K562 (cell line): ENCODE data around the gene GAB1. TPM values are rescaled to one million over a fixed set of nuclear protein-coding genes. Genes with fewer than 3 reads are reported as not detected.

Experiments
- DPF2 ChIP-seq: fragments of 450-650 bp; IDR thresholded peaks from 2 replicates; pipeline ENCODE4 v1.6.1; 2016
- HDAC1 ChIP-seq, 2 experiments: fragments of 450-650 bp; IDR thresholded peaks; 2 replicates each; pipeline ENCODE4 v1.6.1; 2016 to 2017; ENCODE audit warnings: inconsistent platforms in 1 of 2, mild to moderate bottlenecking in 1 of 2, moderate library complexity in 1 of 2
- NR2C2 ChIP-seq, 2 experiments: fragments of 200-800 bp in 1 of 2; sonication (Bioruptor generic) in 1 of 2; sonication (generic) in 1 of 2; formaldehyde crosslinking in 1 of 2; IDR thresholded peaks; 2 replicates each; pipeline versions ENCODE4 v1.6.1 to v1.8.0; 2016 to 2022; ENCODE audit warnings: mild to moderate bottlenecking in 1 of 2, missing compliant biosample characterization in 1 of 2, missing genetic modification characterization in 1 of 2, missing genetic modification reagents in 1 of 2
- RBFOX2 ChIP-seq: fragments of 200-400 bp; formaldehyde crosslinking; IDR thresholded peaks from 2 replicates; pipeline ENCODE4 v1.6.1; 2017; ENCODE audit warnings: low read depth, mild to moderate bottlenecking, low read length, moderate library complexity
- SAFB2 ChIP-seq: fragments of 200-400 bp; formaldehyde crosslinking; IDR thresholded peaks from 2 replicates; pipeline ENCODE4 v1.6.1; 2018; ENCODE audit warnings: borderline replicate concordance, low read length, low read depth, moderate library complexity; ENCODE audit not compliant: severe bottlenecking
- SIN3A ChIP-seq, 2 experiments: fragments of 150-350 bp in 1 of 2; IDR thresholded peaks; 2 replicates each; pipeline ENCODE4 v1.6.1; 2011 to 2016; ENCODE audit warnings: borderline replicate concordance in 2 of 2, low read depth in 2 of 2, low read length in 2 of 2, mild to moderate bottlenecking in 2 of 2, moderate library complexity in 2 of 2; ENCODE audit not compliant: control insufficient read depth in 1 of 2
- YY1 ChIP-seq, 3 experiments: IDR thresholded peaks; 2 replicates each; pipeline ENCODE4 v1.6.1; 2011; ENCODE audit warnings: low read length in 2 of 3, mild to moderate bottlenecking in 2 of 3, moderate library complexity in 2 of 3, borderline replicate concordance in 1 of 3, control low read depth in 1 of 3, low read depth in 1 of 3; ENCODE audit not compliant: insufficient read depth in 3 of 3, insufficient replicate concordance in 2 of 3, control insufficient read depth in 1 of 3, insufficient read length in 1 of 3; ENCODE audit errors: extremely low read depth in 1 of 3
- polyA plus RNA-seq, 8 experiments: library from polyadenylated mRNA; depleted of rRNA in 4 of 8; stranded (reverse) in 5 of 8; unstranded in 3 of 8; fragments of >200 nt; fragmentation: Nextera tagmentation in 2 of 8; fragmentation: Illumina TruSeq in 1 of 8; extraction: Ambion mirVana in 2 of 8; extraction: Trizol in 1 of 8; gene quantifications; 2 replicates each; pipeline versions ENCODE4 v1.2.1 to v1.2.3, GENCODE V29; 2011 to 2014; ENCODE audit warnings: inconsistent platforms in 1 of 8, missing spikeins in 1 of 8
- total RNA-seq, 7 experiments: library from RNA; depleted of rRNA in 6 of 7; stranded (reverse); fragments of >200 nt in 6 of 7; fragmentation: Illumina TruSeq in 2 of 7; extraction: Trizol in 2 of 7; gene quantifications; 2 replicates each; pipeline versions ENCODE4 v1.2.1 to v1.2.3, GENCODE V29; 2011 to 2021; ENCODE audit warnings: low replicate concordance in 1 of 7
- TF ChIP-seq, protein P1 (sequence below), 3 experiments: fragments of 200-800 bp in 1 of 3; sonication (Bioruptor generic) in 1 of 3; sonication (generic) in 1 of 3; formaldehyde crosslinking in 1 of 3; IDR thresholded peaks; 2 replicates each; pipeline versions ENCODE4 v1.6.1 to v1.8.0; 2016 to 2022; ENCODE audit warnings: mild to moderate bottlenecking in 2 of 3, missing compliant biosample characterization in 2 of 3, missing genetic modification characterization in 2 of 3, missing genetic modification reagents in 1 of 3
- TF ChIP-seq, protein P2 (sequence below): conservative IDR thresholded peaks from 2 replicates; pipeline ENCODE4 v1.6.1; 2011; ENCODE audit warnings: low read depth, mild to moderate bottlenecking, low read length; ENCODE audit not compliant: control insufficient read depth
- TF ChIP-seq, protein P3 (sequence below): fragments of 250-450 bp; sonication (Bioruptor Pico); IDR thresholded peaks from 2 replicates; pipeline ENCODE4 v1.5.1; 2021; ENCODE audit warnings: mild to moderate bottlenecking
- TF ChIP-seq, protein P4 (sequence below): sonication (generic); formaldehyde crosslinking; IDR thresholded peaks from 2 replicates; pipeline ENCODE4 v1.8.0; 2022; ENCODE audit warnings: mild to moderate bottlenecking, missing genetic modification reagents
- TF ChIP-seq, protein P5 (sequence below): fragments of 250-450 bp; sonication (Bioruptor Pico); IDR thresholded peaks from 2 replicates; pipeline ENCODE4 v1.8.0; 2022; ENCODE audit warnings: moderate library complexity, mild to moderate bottlenecking, inconsistent platforms

GAB1 gene
- total and polyA plus RNA-seq, 9 of the 15 experiments (the other 6 are each of a cell fraction or from before 2014, with no cell fraction given), result 1.3 to 14.6 (median 7.5) TPM

DNA sequence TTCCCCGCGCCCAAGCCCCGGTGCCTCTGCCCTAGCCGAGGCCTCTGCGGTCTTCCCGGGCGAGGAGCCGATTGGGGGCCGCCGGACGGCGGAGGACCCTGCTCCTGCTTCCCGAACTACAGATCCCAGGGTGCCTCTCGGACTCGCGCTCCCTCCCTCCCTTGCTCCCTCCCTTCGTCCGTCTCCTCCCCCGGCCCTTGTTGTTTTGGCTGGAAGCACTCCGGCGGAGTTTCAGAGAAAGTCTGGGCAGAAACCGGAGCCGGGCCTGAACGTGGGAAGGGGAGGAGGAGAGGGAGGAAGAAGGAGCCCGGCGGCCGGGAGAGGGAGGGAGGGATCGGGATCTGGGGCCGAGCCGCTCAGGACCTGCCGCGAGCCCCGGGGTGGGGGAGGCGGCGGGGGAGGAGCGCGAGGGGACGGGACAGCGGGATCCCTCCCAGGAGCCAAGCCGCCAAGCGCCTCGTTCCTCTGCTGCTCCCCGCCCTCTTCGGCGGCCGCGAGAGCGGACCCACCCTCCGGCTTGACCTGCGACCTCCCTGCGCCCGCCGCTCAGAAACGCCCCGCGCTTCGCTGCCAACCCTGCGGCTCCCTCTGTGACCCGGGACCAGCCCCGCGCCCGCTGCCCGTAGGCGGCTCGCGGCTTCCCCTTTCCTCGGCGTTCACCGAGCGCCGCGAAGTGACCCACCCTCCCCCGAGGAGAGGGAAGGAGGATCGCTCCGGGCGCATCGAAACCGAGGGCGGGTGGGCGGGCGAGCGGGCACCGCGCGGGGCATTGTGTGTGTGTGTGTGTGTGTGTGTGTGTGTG is 496 bp upstream of the GAB1 start (continued):
- TF ChIP-seq SAFB2 (no peak), YY1 (IDR thresholded peaks at IDR 0.05; ENCODE audit: borderline replicate concordance in 1 of 3, control insufficient read depth in 1 of 3, extremely low read depth in 1 of 3, insufficient read depth in 3 of 3, insufficient read length in 1 of 3, insufficient replicate concordance in 2 of 3, low read depth in 1 of 3, low read length in 2 of 3) (peak in 2 of 3 experiments; percentile 6 to 23), RBFOX2 (peak; percentile 67), SIN3A (IDR thresholded peaks at IDR 0.05; ENCODE audit: borderline replicate concordance in 2 of 2, control insufficient read depth in 1 of 2, low read depth in 2 of 2, low read length in 2 of 2) (peak in 1 of 2 experiments; percentile 35; a peak in 2 of 4 replicates), NR2C2 (CRISPR knock-in tag; IDR thresholded peaks at IDR 0.05) (no peak; the same call in 1 of the 2 replicates), NR2C2 (tag; IDR thresholded peaks at IDR 0.05) (peak; percentile 82), HDAC1 (IDR thresholded peaks at IDR 0.05) (peak in 1 of 2 experiments; percentile 41; a peak in 2 of 4 replicates), DPF2 (0 out of 2 replicates have a peak, but pooled peaks have one; percentile 37)
- TF ChIP-seq, protein P1, sequence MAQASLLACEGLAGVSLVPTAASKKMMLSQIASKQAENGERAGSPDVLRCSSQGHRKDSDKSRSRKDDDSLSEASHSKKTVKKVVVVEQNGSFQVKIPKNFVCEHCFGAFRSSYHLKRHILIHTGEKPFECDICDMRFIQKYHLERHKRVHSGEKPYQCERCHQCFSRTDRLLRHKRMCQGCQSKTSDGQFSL (CRISPR knock-in tag; IDR thresholded peaks at IDR 0.05), result no peak
- TF ChIP-seq, protein P1 (tag; IDR thresholded peaks at IDR 0.05), result peak in 1 of 2 experiments; percentile 70; a peak in 1 of 4 replicates
- TF ChIP-seq, protein P2, sequence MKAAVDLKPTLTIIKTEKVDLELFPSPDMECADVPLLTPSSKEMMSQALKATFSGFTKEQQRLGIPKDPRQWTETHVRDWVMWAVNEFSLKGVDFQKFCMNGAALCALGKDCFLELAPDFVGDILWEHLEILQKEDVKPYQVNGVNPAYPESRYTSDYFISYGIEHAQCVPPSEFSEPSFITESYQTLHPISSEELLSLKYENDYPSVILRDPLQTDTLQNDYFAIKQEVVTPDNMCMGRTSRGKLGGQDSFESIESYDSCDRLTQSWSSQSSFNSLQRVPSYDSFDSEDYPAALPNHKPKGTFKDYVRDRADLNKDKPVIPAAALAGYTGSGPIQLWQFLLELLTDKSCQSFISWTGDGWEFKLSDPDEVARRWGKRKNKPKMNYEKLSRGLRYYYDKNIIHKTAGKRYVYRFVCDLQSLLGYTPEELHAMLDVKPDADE, result peak; percentile 41; the same call in 1 of the 2 replicates
- TF ChIP-seq, protein P3, sequence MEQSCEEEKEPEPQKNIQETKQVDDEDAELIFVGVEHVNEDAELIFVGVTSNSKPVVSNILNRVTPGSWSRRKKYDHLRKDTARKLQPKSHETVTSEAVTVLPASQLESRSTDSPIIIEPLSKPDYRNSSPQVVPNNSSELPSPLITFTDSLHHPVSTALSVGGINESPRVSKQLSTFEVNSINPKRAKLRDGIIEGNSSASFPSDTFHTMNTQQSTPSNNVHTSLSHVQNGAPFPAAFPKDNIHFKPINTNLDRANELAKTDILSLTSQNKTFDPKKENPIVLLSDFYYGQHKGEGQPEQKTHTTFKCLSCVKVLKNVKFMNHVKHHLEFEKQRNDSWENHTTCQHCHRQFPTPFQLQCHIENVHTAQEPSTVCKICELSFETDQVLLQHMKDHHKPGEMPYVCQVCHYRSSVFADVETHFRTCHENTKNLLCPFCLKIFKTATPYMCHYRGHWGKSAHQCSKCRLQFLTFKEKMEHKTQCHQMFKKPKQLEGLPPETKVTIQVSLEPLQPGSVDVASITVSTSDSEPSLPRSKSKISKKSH (CRISPR knock-in tag), result no peak
- TF ChIP-seq, protein P4, sequence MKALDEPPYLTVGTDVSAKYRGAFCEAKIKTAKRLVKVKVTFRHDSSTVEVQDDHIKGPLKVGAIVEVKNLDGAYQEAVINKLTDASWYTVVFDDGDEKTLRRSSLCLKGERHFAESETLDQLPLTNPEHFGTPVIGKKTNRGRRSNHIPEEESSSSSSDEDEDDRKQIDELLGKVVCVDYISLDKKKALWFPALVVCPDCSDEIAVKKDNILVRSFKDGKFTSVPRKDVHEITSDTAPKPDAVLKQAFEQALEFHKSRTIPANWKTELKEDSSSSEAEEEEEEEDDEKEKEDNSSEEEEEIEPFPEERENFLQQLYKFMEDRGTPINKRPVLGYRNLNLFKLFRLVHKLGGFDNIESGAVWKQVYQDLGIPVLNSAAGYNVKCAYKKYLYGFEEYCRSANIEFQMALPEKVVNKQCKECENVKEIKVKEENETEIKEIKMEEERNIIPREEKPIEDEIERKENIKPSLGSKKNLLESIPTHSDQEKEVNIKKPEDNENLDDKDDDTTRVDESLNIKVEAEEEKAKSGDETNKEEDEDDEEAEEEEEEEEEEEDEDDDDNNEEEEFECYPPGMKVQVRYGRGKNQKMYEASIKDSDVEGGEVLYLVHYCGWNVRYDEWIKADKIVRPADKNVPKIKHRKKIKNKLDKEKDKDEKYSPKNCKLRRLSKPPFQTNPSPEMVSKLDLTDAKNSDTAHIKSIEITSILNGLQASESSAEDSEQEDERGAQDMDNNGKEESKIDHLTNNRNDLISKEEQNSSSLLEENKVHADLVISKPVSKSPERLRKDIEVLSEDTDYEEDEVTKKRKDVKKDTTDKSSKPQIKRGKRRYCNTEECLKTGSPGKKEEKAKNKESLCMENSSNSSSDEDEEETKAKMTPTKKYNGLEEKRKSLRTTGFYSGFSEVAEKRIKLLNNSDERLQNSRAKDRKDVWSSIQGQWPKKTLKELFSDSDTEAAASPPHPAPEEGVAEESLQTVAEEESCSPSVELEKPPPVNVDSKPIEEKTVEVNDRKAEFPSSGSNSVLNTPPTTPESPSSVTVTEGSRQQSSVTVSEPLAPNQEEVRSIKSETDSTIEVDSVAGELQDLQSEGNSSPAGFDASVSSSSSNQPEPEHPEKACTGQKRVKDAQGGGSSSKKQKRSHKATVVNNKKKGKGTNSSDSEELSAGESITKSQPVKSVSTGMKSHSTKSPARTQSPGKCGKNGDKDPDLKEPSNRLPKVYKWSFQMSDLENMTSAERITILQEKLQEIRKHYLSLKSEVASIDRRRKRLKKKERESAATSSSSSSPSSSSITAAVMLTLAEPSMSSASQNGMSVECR (CRISPR knock-in tag), result no peak
- TF ChIP-seq, protein P5, sequence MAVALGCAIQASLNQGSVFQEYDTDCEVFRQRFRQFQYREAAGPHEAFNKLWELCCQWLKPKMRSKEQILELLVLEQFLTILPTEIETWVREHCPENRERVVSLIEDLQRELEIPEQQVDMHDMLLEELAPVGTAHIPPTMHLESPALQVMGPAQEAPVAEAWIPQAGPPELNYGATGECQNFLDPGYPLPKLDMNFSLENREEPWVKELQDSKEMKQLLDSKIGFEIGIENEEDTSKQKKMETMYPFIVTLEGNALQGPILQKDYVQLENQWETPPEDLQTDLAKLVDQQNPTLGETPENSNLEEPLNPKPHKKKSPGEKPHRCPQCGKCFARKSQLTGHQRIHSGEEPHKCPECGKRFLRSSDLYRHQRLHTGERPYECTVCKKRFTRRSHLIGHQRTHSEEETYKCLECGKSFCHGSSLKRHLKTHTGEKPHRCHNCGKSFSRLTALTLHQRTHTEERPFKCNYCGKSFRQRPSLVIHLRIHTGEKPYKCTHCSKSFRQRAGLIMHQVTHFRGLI (CRISPR knock-in tag), result no peak
